G401 (cell line): ENCODE results near the gene DDX54. TPM values are rescaled to one million over a fixed set of nuclear protein-coding genes. Genes with fewer than 3 reads are reported as not detected.

Source experiments
- DNase-seq: peaks from one replicate; pipeline ENCODE4 v3.0.0-alpha.2; 2015; ENCODE audit warnings: low spot score
- in situ Hi-C: cut with HindIII; loops from 2 replicates; pipeline ENCODE4 v1.10.0; 2016; ENCODE audit warnings: low sequenced_read_pairs, mixed read lengths
- total RNA-seq: library from RNA; depleted of rRNA; stranded (reverse); fragments of >200 nt; shearing (Covaris generic); gene quantifications from 2 replicates; pipeline ENCODE4 v1.2.3, GENCODE V29; 2014; rRNA removed

The DDX54 gene
- total RNA-seq, 1 experiment from 2014 or later = 130 TPM

- no peak for DNase-seq
- in situ Hi-C loops = no loop called here
Measured at GRCh38 chr12:113112043-113112899, 73.0 kb downstream of the DDX54 start.

GRCh38 chr12:113111247-113111646 is 74.0 kb downstream of the DDX54 start:
- no peak for DNase-seq
- in situ Hi-C loops = no loop called here

- DNase-seq = no peak
- in situ Hi-C loops = no loop called here
Measured at GRCh38 chr12:113109872-113110599, 75.2 kb downstream of the DDX54 start.

- in situ Hi-C loops = no loop called here
- no peak for DNase-seq
Measured at GRCh38 chr12:113109360-113109759, 75.9 kb downstream of the DDX54 start.

GRCh38 chr12:113108308-113108707 is 77.0 kb downstream of the DDX54 start:
- DNase-seq = no peak
- in situ Hi-C loops = no loop called here

Other genes starting within 250 kb of the DDX54 start
- gene OAS3, start 247.0 kb downstream of the DDX54 start, total RNA-seq = 0.74 and 1.8 TPM in 2 replicates
- not detected in 2 replicates for gene OAS2, start 207.0 kb downstream of the DDX54 start, total RNA-seq
- 5.6 and 5.8 TPM in 2 replicates for gene DTX1, start 128.7 kb downstream of the DDX54 start, total RNA-seq
- 3.1 and 3.3 TPM in 2 replicates for gene RASAL1, start 49.7 kb downstream of the DDX54 start, total RNA-seq
- not detected in 2 replicates for gene CFAP73, start 35.8 kb downstream of the DDX54 start, total RNA-seq
- 63.7 and 69.2 TPM in 2 replicates for gene RITA1, start 243 bp upstream of the DDX54 start, total RNA-seq
- gene TPCN1, start 36.0 kb upstream of the DDX54 start, total RNA-seq = 6.9 and 14.3 TPM in 2 replicates
- 8.2 and 19.2 TPM in 2 replicates for gene SLC8B1, start 149.6 kb upstream of the DDX54 start, total RNA-seq
- 15.4 and 16.3 TPM in 2 replicates for gene PLBD2, start 173.1 kb upstream of the DDX54 start, total RNA-seq
- gene SDS, start 218.4 kb upstream of the DDX54 start, total RNA-seq = 0.24 and 0.86 TPM in 2 replicates
- gene SDSL, start 236.9 kb upstream of the DDX54 start, total RNA-seq = 18.5 and 32.0 TPM in 2 replicates